ENCODE results near the gene NDUFA13.

The NDUFA13 gene

GRCh38 chr19:19534556-19535265 is 18.7 kb downstream of the NDUFA13 start:
- DNase-seq, result no peak

- DNase-seq, result no peak
Measured at GRCh38 chr19:19535311-19536191, 19.5 kb downstream of the NDUFA13 start.

GRCh38 chr19:19537075-19538048 is 21.3 kb downstream of the NDUFA13 start:
- DNase-seq, result no peak

- DNase-seq, result no peak
Measured at GRCh38 chr19:19538061-19538784, 22.2 kb downstream of the NDUFA13 start, which contains the start of gene CILP2. CILP2 (plus strand) TSS chr19:19538265; CDS start chr19:19538350, 85 bp downstream.

- no peak for DNase-seq
Measured at GRCh38 chr19:19538785-19539166, 22.8 kb downstream of the NDUFA13 start.

GRCh38 chr19:19539698-19540063 is 23.7 kb downstream of the NDUFA13 start:
- DNase-seq, result no peak

GRCh38 chr19:19540064-19540714 is 24.2 kb downstream of the NDUFA13 start:
- DNase-seq, result no peak

- no peak for DNase-seq
Measured at GRCh38 chr19:19540715-19541515, 24.9 kb downstream of the NDUFA13 start.

- no peak for DNase-seq
Measured at GRCh38 chr19:19541616-19542015, 25.6 kb downstream of the NDUFA13 start.

- no peak for DNase-seq
Measured at GRCh38 chr19:19542507-19542906, 26.5 kb downstream of the NDUFA13 start.

- no peak for DNase-seq
Measured at GRCh38 chr19:19543101-19543500, 27.1 kb downstream of the NDUFA13 start.

GRCh38 chr19:19543640-19544039 is 27.6 kb downstream of the NDUFA13 start:
- DNase-seq, result no peak

- DNase-seq, result no peak
Measured at GRCh38 chr19:19544257-19544953, 28.4 kb downstream of the NDUFA13 start.

- no peak for DNase-seq
Measured at GRCh38 chr19:19544954-19545591, 29.0 kb downstream of the NDUFA13 start.

GRCh38 chr19:19545707-19546106 is 29.7 kb downstream of the NDUFA13 start:
- no peak for DNase-seq

GRCh38 chr19:19546751-19547162 is 30.7 kb downstream of the NDUFA13 start:
- no peak for DNase-seq

- DNase-seq, result no peak
Measured at GRCh38 chr19:19547674-19548336, 31.8 kb downstream of the NDUFA13 start.

GRCh38 chr19:19548915-19549759 is 33.1 kb downstream of the NDUFA13 start:
- DNase-seq, result no peak

Data from kidney glomerular epithelial cell (primary cell).